HepG2 (cell line): ENCODE results near the gene QRICH2. TPM values are rescaled to one million over a fixed set of nuclear protein-coding genes. Genes with fewer than 3 reads are reported as not detected.

Experiments
- HIVEP1 ChIP-seq: sonication (generic); formaldehyde crosslinking; IDR thresholded peaks from 2 replicates; pipeline ENCODE4 v1.4.0; 2020; ENCODE audit warnings: mild to moderate bottlenecking, missing genetic modification reagents
- HOXA7 ChIP-seq: sonication (generic); formaldehyde crosslinking; IDR thresholded peaks from 2 replicates; pipeline ENCODE4 v1.8.1; 2022; ENCODE audit warnings: mild to moderate bottlenecking, missing genetic modification reagents, moderate library complexity
- ISL2 ChIP-seq: sonication (generic); formaldehyde crosslinking; IDR thresholded peaks from 2 replicates; pipeline ENCODE4 v1.5.0; 2020; ENCODE audit warnings: missing genetic modification reagents
- KDM5B ChIP-seq: sonication (generic); formaldehyde crosslinking; IDR thresholded peaks from 2 replicates; pipeline ENCODE4 v1.4.0; 2020; ENCODE audit warnings: missing genetic modification reagents, mild to moderate bottlenecking, borderline replicate concordance
- MEIS1 ChIP-seq: sonication (generic); formaldehyde crosslinking; IDR thresholded peaks from 2 replicates; pipeline ENCODE4 v1.9.0; 2021; ENCODE audit warnings: mild to moderate bottlenecking, missing genetic modification reagents, moderate library complexity, borderline replicate concordance
- NFATC3 ChIP-seq: sonication (generic); formaldehyde crosslinking; IDR thresholded peaks from 2 replicates; pipeline ENCODE4 v1.5.1; 2020; ENCODE audit warnings: mild to moderate bottlenecking, missing genetic modification reagents
- RFXANK ChIP-seq: IDR thresholded peaks from 2 replicates; pipeline ENCODE4 v1.6.1; 2016
- SNAPC2 ChIP-seq: sonication (generic); formaldehyde crosslinking; IDR thresholded peaks from 2 replicates; pipeline ENCODE4 v1.8.1; 2022; ENCODE audit warnings: mild to moderate bottlenecking, missing genetic modification reagents
- SRF ChIP-seq: IDR thresholded peaks from 2 replicates; pipeline ENCODE4 v1.6.1; 2011; ENCODE audit warnings: mild to moderate bottlenecking, low read depth, low read length, moderate library complexity
- USF2 ChIP-seq, 2 experiments: sonication (generic) in 1 of 2; formaldehyde crosslinking in 1 of 2; IDR thresholded peaks; 2 replicates each; pipeline versions ENCODE4 v1.5.1 to v1.6.1; 2011 to 2020; ENCODE audit warnings: borderline replicate concordance in 1 of 2, low read depth in 1 of 2, low read length in 1 of 2, mild to moderate bottlenecking in 1 of 2, missing genetic modification reagents in 1 of 2, moderate library complexity in 1 of 2
- ZNF235 ChIP-seq: sonication (generic); formaldehyde crosslinking; IDR thresholded peaks from 2 replicates; pipeline ENCODE4 v1.8.1; 2023; ENCODE audit warnings: mild to moderate bottlenecking, missing genetic modification reagents, borderline replicate concordance
- ZNF496 ChIP-seq: sonication (generic); formaldehyde crosslinking; IDR thresholded peaks from 2 replicates; pipeline ENCODE4 v1.8.1; 2023; ENCODE audit warnings: mild to moderate bottlenecking, moderate library complexity, missing genetic modification reagents; ENCODE audit not compliant: insufficient replicate concordance
- ZNF615 ChIP-seq: sonication (generic); formaldehyde crosslinking; IDR thresholded peaks from 2 replicates; pipeline ENCODE4 v1.5.0; 2020; ENCODE audit warnings: mild to moderate bottlenecking, missing genetic modification reagents, borderline replicate concordance
- ZNF766 ChIP-seq: sonication (generic); formaldehyde crosslinking; IDR thresholded peaks from 2 replicates; pipeline ENCODE4 v1.5.0; 2020; ENCODE audit warnings: missing genetic modification reagents, borderline replicate concordance
- polyA plus RNA-seq, 8 experiments: library from polyadenylated mRNA; depleted of rRNA in 3 of 8; stranded (reverse) in 7 of 8; unstranded in 1 of 8; fragments of >200 nt; fragmentation: Illumina TruSeq in 4 of 8; extraction: Trizol in 4 of 8; gene quantifications; 2 replicates each; pipeline versions ENCODE4 v1.2.1 to v1.2.3, GENCODE V29; 2011 to 2016; ENCODE audit warnings: low read depth in 4 of 8, missing spikeins in 1 of 8, mixed read lengths in 1 of 8; ENCODE audit not compliant: insufficient read depth in 1 of 8
- total RNA-seq, 5 experiments: library from RNA; depleted of rRNA; stranded (reverse); fragments of >200 nt; fragmentation: Illumina TruSeq; extraction: Trizol; gene quantifications; 2 replicates each; pipeline ENCODE4 v1.2.3, GENCODE V29; 2016; ENCODE audit warnings: low read depth in 1 of 5
- TF ChIP-seq, protein P1 (sequence below): sonication (generic); formaldehyde crosslinking; IDR thresholded peaks from 2 replicates; pipeline ENCODE4 v1.4.0; 2020; ENCODE audit warnings: mild to moderate bottlenecking, missing genetic modification reagents
- TF ChIP-seq, protein P2 (sequence below), 2 experiments: sonication (generic) in 1 of 2; formaldehyde crosslinking in 1 of 2; IDR thresholded peaks; 2 replicates each; pipeline versions ENCODE4 v1.4.0 to v1.6.1; 2018 to 2020; ENCODE audit warnings: missing genetic modification reagents in 2 of 2, borderline replicate concordance in 1 of 2, low read depth in 1 of 2, mild to moderate bottlenecking in 1 of 2, missing biosample characterization in 1 of 2
- TF ChIP-seq, protein P3 (sequence below): IDR thresholded peaks from 2 replicates; pipeline ENCODE4 v1.6.1; 2016; ENCODE audit warnings: missing compliant biosample characterization, missing genetic modification reagents, borderline replicate concordance

QRICH2 gene
- total and polyA plus RNA-seq, 2 of the 13 experiments (the other 11 are each of a cell fraction or from before 2014, with no cell fraction given) = 3.7 to 5.7 TPM

DNA sequence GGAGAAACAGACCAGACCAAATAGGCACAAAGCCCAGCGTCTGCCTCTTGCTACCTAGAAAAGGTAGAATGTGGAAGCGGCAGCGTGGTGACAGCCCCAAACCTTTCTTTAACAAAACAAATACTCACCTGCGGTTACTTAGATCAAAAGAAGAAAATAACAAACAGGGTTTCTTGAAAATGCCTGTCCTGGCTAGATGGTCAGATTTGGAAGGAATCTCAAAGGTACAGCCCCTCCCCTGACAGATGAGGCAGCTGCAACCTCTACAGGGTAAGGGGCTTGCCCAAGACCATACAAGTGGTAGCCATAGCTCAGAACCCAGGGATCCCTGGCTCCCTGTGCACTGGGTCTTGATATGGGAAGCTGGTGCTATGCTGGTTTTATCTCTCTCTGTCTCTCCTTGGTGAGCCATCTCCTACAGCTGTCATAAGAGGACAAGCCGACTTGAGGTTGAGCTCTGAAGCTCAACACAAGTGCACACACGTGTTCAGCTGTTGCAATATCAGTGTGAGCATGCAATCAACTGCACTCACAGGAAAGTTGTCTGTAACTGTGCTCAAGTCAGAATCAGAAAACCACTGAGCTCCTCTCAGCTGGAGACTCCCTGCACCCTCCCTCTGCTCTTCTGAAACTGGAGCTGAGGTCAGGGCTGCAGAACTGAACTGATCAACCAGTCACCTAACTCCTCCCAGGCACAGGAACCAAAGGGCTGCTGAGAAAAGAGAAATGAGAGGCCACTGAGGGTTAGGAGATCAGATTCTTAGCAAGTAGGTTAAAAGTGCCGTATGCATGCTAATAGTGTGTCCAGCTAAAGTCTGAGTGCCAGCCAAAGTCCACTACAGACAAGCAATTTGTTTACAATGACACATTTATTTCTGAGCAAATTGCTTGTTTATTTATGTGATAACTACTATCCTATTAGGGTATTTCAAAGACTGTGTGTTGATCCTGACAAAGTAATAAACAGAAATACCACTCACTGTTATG is 61.7 kb downstream of the QRICH2 start (continued):
- TF ChIP-seq MEIS1 (CRISPR knock-in tag) (no peak), ZNF496 (CRISPR knock-in tag) (no peak), ISL2 (CRISPR knock-in tag) (0 out of 2 replicates have a peak, but pooled peaks have one; percentile 44), NFATC3 (CRISPR knock-in tag) (no peak), USF2 (IDR thresholded peaks at IDR 0.05; ENCODE audit: low read depth, low read length) (peak; percentile 32; the same call in 1 of the 2 replicates), USF2 (CRISPR knock-in tag; IDR thresholded peaks at IDR 0.05; ENCODE audit: borderline replicate concordance) (0 out of 2 replicates have a peak, but pooled peaks have one; percentile 25), SRF (no peak), HIVEP1 (CRISPR knock-in tag) (no peak), KDM5B (no peak), RFXANK (CRISPR knock-in tag) (no peak), ZNF235 (CRISPR knock-in tag) (no peak), ZNF615 (no peak), HOXA7 (no peak), SNAPC2 (CRISPR knock-in tag) (no peak), ZNF766 (CRISPR knock-in tag) (0 out of 2 replicates have a peak, but pooled peaks have one; percentile 33)
- TF ChIP-seq, protein P1, sequence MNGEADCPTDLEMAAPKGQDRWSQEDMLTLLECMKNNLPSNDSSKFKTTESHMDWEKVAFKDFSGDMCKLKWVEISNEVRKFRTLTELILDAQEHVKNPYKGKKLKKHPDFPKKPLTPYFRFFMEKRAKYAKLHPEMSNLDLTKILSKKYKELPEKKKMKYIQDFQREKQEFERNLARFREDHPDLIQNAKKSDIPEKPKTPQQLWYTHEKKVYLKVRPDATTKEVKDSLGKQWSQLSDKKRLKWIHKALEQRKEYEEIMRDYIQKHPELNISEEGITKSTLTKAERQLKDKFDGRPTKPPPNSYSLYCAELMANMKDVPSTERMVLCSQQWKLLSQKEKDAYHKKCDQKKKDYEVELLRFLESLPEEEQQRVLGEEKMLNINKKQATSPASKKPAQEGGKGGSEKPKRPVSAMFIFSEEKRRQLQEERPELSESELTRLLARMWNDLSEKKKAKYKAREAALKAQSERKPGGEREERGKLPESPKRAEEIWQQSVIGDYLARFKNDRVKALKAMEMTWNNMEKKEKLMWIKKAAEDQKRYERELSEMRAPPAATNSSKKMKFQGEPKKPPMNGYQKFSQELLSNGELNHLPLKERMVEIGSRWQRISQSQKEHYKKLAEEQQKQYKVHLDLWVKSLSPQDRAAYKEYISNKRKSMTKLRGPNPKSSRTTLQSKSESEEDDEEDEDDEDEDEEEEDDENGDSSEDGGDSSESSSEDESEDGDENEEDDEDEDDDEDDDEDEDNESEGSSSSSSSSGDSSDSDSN = peak; percentile 23; the same call in 1 of the 2 replicates
- TF ChIP-seq, protein P2, sequence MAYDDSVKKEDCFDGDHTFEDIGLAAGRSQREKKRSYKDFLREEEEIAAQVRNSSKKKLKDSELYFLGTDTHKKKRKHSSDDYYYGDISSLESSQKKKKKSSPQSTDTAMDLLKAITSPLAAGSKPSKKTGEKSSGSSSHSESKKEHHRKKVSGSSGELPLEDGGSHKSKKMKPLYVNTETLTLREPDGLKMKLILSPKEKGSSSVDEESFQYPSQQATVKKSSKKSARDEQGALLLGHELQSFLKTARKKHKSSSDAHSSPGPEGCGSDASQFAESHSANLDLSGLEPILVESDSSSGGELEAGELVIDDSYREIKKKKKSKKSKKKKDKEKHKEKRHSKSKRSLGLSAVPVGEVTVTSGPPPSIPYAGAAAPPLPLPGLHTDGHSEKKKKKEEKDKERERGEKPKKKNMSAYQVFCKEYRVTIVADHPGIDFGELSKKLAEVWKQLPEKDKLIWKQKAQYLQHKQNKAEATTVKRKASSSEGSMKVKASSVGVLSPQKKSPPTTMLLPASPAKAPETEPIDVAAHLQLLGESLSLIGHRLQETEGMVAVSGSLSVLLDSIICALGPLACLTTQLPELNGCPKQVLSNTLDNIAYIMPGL (CRISPR knock-in tag; IDR thresholded peaks at IDR 0.05; ENCODE audit: borderline replicate concordance in 1 of 2, low read depth in 1 of 2) = no peak
- TF ChIP-seq, protein P3, sequence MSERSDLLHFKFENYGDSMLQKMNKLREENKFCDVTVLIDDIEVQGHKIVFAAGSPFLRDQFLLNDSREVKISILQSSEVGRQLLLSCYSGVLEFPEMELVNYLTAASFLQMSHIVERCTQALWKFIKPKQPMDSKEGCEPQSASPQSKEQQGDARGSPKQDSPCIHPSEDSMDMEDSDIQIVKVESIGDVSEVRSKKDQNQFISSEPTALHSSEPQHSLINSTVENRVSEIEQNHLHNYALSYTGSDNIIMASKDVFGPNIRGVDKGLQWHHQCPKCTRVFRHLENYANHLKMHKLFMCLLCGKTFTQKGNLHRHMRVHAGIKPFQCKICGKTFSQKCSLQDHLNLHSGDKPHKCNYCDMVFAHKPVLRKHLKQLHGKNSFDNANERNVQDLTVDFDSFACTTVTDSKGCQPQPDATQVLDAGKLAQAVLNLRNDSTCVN = 0 out of 2 replicates have a peak, but pooled peaks have one; percentile 32
